Adrenal gland (tissue), 12 donors: ENCODE data around the gene SETBP1. TPM values are rescaled to one million over a fixed set of nuclear protein-coding genes. Genes with fewer than 3 reads are reported as not detected.

Source experiments
- DNase-seq, 7 donors: peaks; one replicate each; pipeline ENCODE4 v3.0.0-alpha.2; 2019 to 2020
- H3K27ac ChIP-seq, 5 donors: fragments of 200-600 bp; sonication (generic) in 4 of 5; 1 replicate in 3 of 5; 2 replicates in 2 of 5; pipeline versions ENCODE4 v1.5.1 to v1.8.0; 2016 to 2020; ENCODE audit warnings: mild to moderate bottlenecking in 1 of 5
- H3K27me3 ChIP-seq: fragments of 200-600 bp; 2 replicates; pipeline ENCODE4 v1.8.0; 2021
- H3K36me3 ChIP-seq, 2 donors: fragments of 200-600 bp; replicated peaks in 1 of 2; 1 replicate in 1 of 2; 2 replicates in 1 of 2; pipeline versions ENCODE4 v1.5.1 to v1.8.0; 2018 to 2022
- H3K4me1 ChIP-seq, 2 donors: fragments of 200-600 bp; replicated peaks in 1 of 2; 1 replicate in 1 of 2; 2 replicates in 1 of 2; pipeline versions ENCODE4 v1.5.1 to v1.8.0; 2018 to 2021
- H3K4me3 ChIP-seq, 4 donors: fragments of 200-600 bp; sonication (generic) in 3 of 4; one replicate each; pipeline ENCODE4 v1.5.1; 2016 to 2018
- H3K9me3 ChIP-seq, 3 donors: fragments of 200-600 bp; sonication (generic) in 1 of 3; replicated peaks in 1 of 3; 1 replicate in 2 of 3; 2 replicates in 1 of 3; pipeline versions ENCODE4 v1.5.1 to v1.8.0; 2016 to 2021
- POLR2A ChIP-seq, 2 donors: fragments of 450-650 bp; IDR thresholded peaks; one replicate each; pipeline ENCODE4 v1.6.1; 2017; ENCODE audit warnings: antibody characterized with exemption in 2 of 2, mild to moderate bottlenecking in 2 of 2, moderate library complexity in 1 of 2
- WGBS, 4 donors: extraction: QIAGEN DNeasy Blood & Tissue Kit in 2 of 4; methylation state at CpG; one replicate each; pipeline versions ENCODE4 v1.1.5 to v1.1.7; 2013 to 2017; 5-methylcytosine and 5-hydroxymethylcytosine counted together
- intact Hi-C, 2 donors: fragments of 100-400 bp; cut with DNase I; formaldehyde crosslinking; loops; one replicate each; pipeline versions ENCODE4 v1.14.1 to v1.15.0; 2022 to 2023
- polyA plus RNA-seq, 3 donors: library from polyadenylated mRNA; stranded (reverse); fragments of 200-250 nt in 2 of 3; fragments of 350-450 nt in 1 of 3; fragmentation: Illumina TruSeq in 1 of 3; extraction: RNeasy Lipid Tissue Mini Kit (QIAGEN cat#74804) in 1 of 3; gene quantifications; one replicate each; pipeline ENCODE4 v1.2.3, GENCODE V29; 2013 to 2014
- total RNA-seq, 9 donors: library from RNA; depleted of rRNA in 4 of 9; stranded (reverse); fragments of >200 nt in 4 of 9; fragments of 120-200 nt in 1 of 9; fragmentation: NEBNext Ultra II Directional in 1 of 9; extraction: Animal tissue kit (Norgen Biotek cat#: 25700) in 1 of 9; gene quantifications; one replicate each; pipeline versions ENCODE4 v1.1.0 to v1.2.4, GENCODE V29; 2013 to 2023
- TF ChIP-seq, protein P1 (sequence below), 6 experiments: fragments of 450-650 bp in 4 of 6; fragments of 200-600 bp in 2 of 6; sonication (generic) in 1 of 6; IDR thresholded peaks; 1 replicate in 5 of 6; 2 replicates in 1 of 6; pipeline versions ENCODE4 v1.5.1 to v1.8.0; 2016 to 2021; ENCODE audit warnings: antibody characterized with exemption in 6 of 6, mild to moderate bottlenecking in 2 of 6, moderate library complexity in 1 of 6
- donor health status: healthy with polysubstance abuse.
- donor health status: Bipolar disorder and iron deficiency.
- donor health status: DM: yes; HTN: yes; CAD: no.
- donor health status: DM: no; HTN: no; CAD: no.
- donor health status: DM: no; HTN: no; CAD: no.
- donor health status: DM: yes; HTN: yes; CAD: no.

SETBP1 gene
- total and polyA plus RNA-seq, 12 donors = 1.2 to 18.0 (median 9.4) TPM

DNA sequence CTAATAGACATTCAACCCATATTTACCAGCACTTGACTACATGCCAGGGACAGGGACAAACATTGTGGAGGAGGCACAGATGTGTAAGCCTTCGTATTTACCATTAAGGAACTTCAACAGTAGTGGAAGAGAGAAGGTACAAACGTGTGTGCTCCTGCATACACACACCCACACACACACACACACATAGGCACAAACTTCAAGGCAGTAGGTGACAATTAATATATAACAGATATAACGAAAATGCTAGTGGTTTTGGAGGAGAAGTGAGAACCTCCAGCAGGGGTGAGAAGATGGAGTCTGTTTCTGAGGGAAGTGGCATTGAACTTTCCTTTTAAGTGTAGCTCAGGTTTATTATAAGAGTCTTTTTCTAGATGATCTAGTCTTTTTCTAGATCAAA lies 231.1 kb downstream of the SETBP1 start:
- 58 to 69% (median 63%) methylated on average over 3 of the region's 3 CpGs for WGBS, 4 donors
- Histone ChIP-seq H3K9me3 (no peaks in the 10 kb centered on the region), H3K27ac (no peak overlapping the region), H3K4me1 (no peaks in the 10 kb centered on the region), H3K36me3 (no peaks in the 10 kb centered on the region), H3K27me3 (no peaks in the 10 kb centered on the region), H3K4me3 (no peak overlapping the region)
- TF ChIP-seq, protein P1, sequence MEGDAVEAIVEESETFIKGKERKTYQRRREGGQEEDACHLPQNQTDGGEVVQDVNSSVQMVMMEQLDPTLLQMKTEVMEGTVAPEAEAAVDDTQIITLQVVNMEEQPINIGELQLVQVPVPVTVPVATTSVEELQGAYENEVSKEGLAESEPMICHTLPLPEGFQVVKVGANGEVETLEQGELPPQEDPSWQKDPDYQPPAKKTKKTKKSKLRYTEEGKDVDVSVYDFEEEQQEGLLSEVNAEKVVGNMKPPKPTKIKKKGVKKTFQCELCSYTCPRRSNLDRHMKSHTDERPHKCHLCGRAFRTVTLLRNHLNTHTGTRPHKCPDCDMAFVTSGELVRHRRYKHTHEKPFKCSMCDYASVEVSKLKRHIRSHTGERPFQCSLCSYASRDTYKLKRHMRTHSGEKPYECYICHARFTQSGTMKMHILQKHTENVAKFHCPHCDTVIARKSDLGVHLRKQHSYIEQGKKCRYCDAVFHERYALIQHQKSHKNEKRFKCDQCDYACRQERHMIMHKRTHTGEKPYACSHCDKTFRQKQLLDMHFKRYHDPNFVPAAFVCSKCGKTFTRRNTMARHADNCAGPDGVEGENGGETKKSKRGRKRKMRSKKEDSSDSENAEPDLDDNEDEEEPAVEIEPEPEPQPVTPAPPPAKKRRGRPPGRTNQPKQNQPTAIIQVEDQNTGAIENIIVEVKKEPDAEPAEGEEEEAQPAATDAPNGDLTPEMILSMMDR (IDR thresholded peaks at IDR 0.05) = no peak
- intact Hi-C loops = no loop called here
- DNase-seq = no peak

- Histone ChIP-seq H3K27me3 (no peaks in the 10 kb centered on the region), H3K4me1 (peaks cover 0 to 5% of the 10 kb centered on the region in 2 donors), H3K36me3 (no peaks in the 10 kb centered on the region), H3K27ac (no peak overlapping the region), H3K4me3 (no peak overlapping the region), H3K9me3 (no peaks in the 10 kb centered on the region)
- no peak for TF ChIP-seq POLR2A (IDR thresholded peaks at IDR 0.05)
- WGBS, 4 donors = 68 to 75% (median 70%) methylated on average over 6 of the region's 6 CpGs
- intact Hi-C loops = no loop called here
- DNase-seq = no peak
Measured at GRCh38 chr18:44912740-44913478, 232.2 kb downstream of the SETBP1 start.

GRCh38 chr18:44914028-44914427 lies 233.3 kb downstream of the SETBP1 start:
- intact Hi-C loops = no loop called here
- no peak overlapping the region for H3K4me3 ChIP-seq
- H3K4me1 ChIP-seq = peaks cover 0 to 5% of the 10 kb centered on the region in 2 donors
- TF ChIP-seq, protein P1 (IDR thresholded peaks at IDR 0.05) = no peak
- no peak for TF ChIP-seq POLR2A (IDR thresholded peaks at IDR 0.05)
- WGBS, 4 donors = 72 to 86% (median 78%) methylated on average over 5 of the region's 5 CpGs
- no peaks in the 10 kb centered on the region for H3K36me3 ChIP-seq
- no peaks in the 10 kb centered on the region for H3K27me3 ChIP-seq
- no peak for DNase-seq
- no peak overlapping the region for H3K27ac ChIP-seq
- no peaks in the 10 kb centered on the region for H3K9me3 ChIP-seq

- Histone ChIP-seq H3K4me1 (peaks cover 0 to 5% of the 10 kb centered on the region in 2 donors), H3K36me3 (no peaks in the 10 kb centered on the region), H3K9me3 (no peaks in the 10 kb centered on the region), H3K27me3 (no peaks in the 10 kb centered on the region), H3K4me3 (no peak overlapping the region), H3K27ac (peak overlapping the region in 1 of 5 donors; percentile 50)
- no peak for DNase-seq
- intact Hi-C loops = no loop called here
- WGBS, 4 donors = 83 to 86% (median 84%) methylated on average over 2 of the region's 2 CpGs
- TF ChIP-seq POLR2A (IDR thresholded peaks at IDR 0.05) = no peak
- TF ChIP-seq, protein P1 (IDR thresholded peaks at IDR 0.05) = no peak
Measured at GRCh38 chr18:44915213-44915612, 234.5 kb downstream of the SETBP1 start.

DNA sequence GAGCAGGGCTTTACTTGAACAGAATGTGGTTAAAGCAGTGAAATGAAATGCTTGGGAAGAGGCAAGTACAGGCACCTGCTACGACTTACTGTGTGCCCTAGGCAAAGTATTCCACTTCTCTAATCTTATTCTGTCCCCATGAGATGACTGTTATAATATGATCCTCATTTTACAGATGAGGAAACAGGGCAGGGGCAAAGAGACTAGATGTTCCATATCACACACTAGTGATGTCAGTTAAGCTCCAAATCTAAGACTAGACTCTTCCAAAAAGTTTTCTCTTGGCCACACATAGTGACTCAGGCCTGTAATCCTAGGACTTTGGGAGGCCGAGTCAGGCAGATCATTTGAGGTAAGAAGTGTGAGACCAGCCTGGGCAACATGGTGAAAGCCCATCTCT lies 235.0 kb downstream of the SETBP1 start:
- intact Hi-C loops = no loop called here
- Histone ChIP-seq H3K27me3 (no peaks in the 10 kb centered on the region), H3K4me1 (peaks cover 0 to 5% of the 10 kb centered on the region in 2 donors), H3K4me3 (no peak overlapping the region), H3K9me3 (no peaks in the 10 kb centered on the region), H3K36me3 (no peaks in the 10 kb centered on the region), H3K27ac (peak overlapping the region in 1 of 5 donors; percentile 50)
- 66 to 81% (median 78%) methylated on average over 2 of the region's 2 CpGs for WGBS, 4 donors
- DNase-seq = no peak
- TF ChIP-seq, protein P1 (IDR thresholded peaks at IDR 0.05) = no peak
- TF ChIP-seq POLR2A (IDR thresholded peaks at IDR 0.05) = no peak
